HL-60/S4 treated with phorbol 12-myristate 13-acetate at 8.2 ng/mL for 4 days and 3 days (cell line): ENCODE results near the gene AMBRA1.

ENCODE experiments used
- in situ Hi-C: fragments of 300-500 bp; cut with MboI; formaldehyde crosslinking; loops from 2 replicates; pipeline ENCODE4 v1.15.0; 2022; ENCODE audit warnings: low sequenced_read_pairs

Gene AMBRA1

GRCh38 chr11:46512261-46512881 lies 81.5 kb downstream of the AMBRA1 start:
- in situ Hi-C loops: no loop called here

- in situ Hi-C loops: no loop called here
These were observed 82.5 kb downstream of the AMBRA1 start for GRCh38 chr11:46511342-46511741.

GRCh38 chr11:46508360-46508759 lies 85.5 kb downstream of the AMBRA1 start:
- in situ Hi-C loops: no loop called here

GRCh38 chr11:46506483-46506791 lies 87.4 kb downstream of the AMBRA1 start:
- in situ Hi-C loops: no loop called here

- in situ Hi-C loops: no loop called here
These were observed 87.9 kb downstream of the AMBRA1 start for GRCh38 chr11:46505741-46506482.

- in situ Hi-C loops: no loop called here
These were observed 88.8 kb downstream of the AMBRA1 start for GRCh38 chr11:46504817-46505613.

GRCh38 chr11:46499821-46500220 lies 94.0 kb downstream of the AMBRA1 start:
- in situ Hi-C loops: no loop called here

GRCh38 chr11:46498968-46499367 lies 94.9 kb downstream of the AMBRA1 start:
- in situ Hi-C loops: no loop called here

GRCh38 chr11:46498179-46498578 lies 95.6 kb downstream of the AMBRA1 start:
- in situ Hi-C loops: no loop called here

GRCh38 chr11:46497498-46497897 lies 96.3 kb downstream of the AMBRA1 start:
- in situ Hi-C loops: no loop called here

GRCh38 chr11:46493791-46494190 lies 100.0 kb downstream of the AMBRA1 start:
- in situ Hi-C loops: no loop called here

- in situ Hi-C loops: no loop called here
These were observed 101.3 kb downstream of the AMBRA1 start for GRCh38 chr11:46492532-46492931.

- in situ Hi-C loops: no loop called here
These were observed 102.0 kb downstream of the AMBRA1 start for GRCh38 chr11:46491661-46492330.

GRCh38 chr11:46490666-46491065 lies 103.2 kb downstream of the AMBRA1 start:
- in situ Hi-C loops: no loop called here

- in situ Hi-C loops: no loop called here
These were observed 103.9 kb downstream of the AMBRA1 start for GRCh38 chr11:46489656-46490560.

- in situ Hi-C loops: no loop called here
These were observed 107.9 kb downstream of the AMBRA1 start for GRCh38 chr11:46485856-46486443.

GRCh38 chr11:46484101-46484500 lies 109.7 kb downstream of the AMBRA1 start:
- in situ Hi-C loops: no loop called here

GRCh38 chr11:46480909-46481308 lies 112.9 kb downstream of the AMBRA1 start:
- in situ Hi-C loops: no loop called here

GRCh38 chr11:46480166-46480726 lies 113.6 kb downstream of the AMBRA1 start:
- in situ Hi-C loops: no loop called here

GRCh38 chr11:46479601-46480000 lies 114.2 kb downstream of the AMBRA1 start:
- in situ Hi-C loops: no loop called here
